HG03457 (cell line): ENCODE data around the gene NCKAP5.

Source experiments
- ATAC-seq: cut with Tn5 transposase; IDR thresholded peaks from one replicate; pipeline ENCODE4 v1.9.1; 2021; ENCODE audit warnings: moderate number of reproducible peaks; ENCODE audit not compliant: unreplicated experiment

NCKAP5 gene

GRCh38 chr2:133409581-133410285 is 158.5 kb downstream of the NCKAP5 start:
- no peak for ATAC-seq

DNA sequence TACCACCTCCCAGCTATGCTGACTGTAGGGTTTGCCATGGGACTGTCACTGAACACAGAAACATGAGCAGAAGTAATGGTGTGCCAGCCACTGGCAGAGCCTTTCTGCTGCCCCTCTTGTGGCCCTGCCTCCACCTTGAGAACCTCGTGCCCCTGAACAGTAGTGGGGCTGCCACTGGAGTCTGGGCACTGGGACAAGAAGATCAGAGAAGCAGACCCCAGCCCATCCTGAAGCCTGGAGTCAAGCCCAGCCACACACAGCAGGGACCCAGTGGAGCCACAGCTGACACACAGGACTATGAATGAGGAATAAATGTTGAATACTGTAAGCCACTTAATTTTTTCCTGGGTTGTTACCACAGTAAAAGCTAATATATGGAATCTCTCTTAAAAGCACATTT is 159.6 kb downstream of the NCKAP5 start:
- no peak for ATAC-seq

- ATAC-seq = no peak
These were observed 160.9 kb downstream of the NCKAP5 start for GRCh38 chr2:133407341-133407740.

GRCh38 chr2:133405252-133405651 is 163.0 kb downstream of the NCKAP5 start:
- no peak for ATAC-seq

- ATAC-seq = no peak
These were observed 167.9 kb downstream of the NCKAP5 start for GRCh38 chr2:133400411-133400810.

GRCh38 chr2:133393895-133394294 is 174.4 kb downstream of the NCKAP5 start:
- no peak for ATAC-seq

DNA sequence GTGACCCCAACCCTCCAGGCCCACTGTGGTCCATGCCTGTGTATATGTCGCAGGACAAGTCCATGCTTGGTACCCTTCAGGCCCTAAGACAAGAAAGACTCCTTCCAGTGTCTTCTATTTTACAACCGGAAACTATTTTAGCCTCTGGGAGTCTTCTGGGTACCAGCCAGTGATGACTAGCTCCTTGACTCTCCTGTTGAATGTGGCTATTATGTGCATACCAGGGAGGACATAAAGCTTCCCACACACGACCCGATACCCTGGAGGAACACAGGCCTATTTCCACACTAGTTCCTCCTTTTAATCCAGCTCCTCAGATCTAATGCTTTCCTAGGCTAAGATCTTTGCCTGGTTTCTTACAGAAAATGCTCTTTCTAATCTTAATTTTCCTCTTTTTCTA is 178.1 kb downstream of the NCKAP5 start:
- no peak for ATAC-seq

- no peak for ATAC-seq
These were observed 178.7 kb downstream of the NCKAP5 start for GRCh38 chr2:133389569-133389968.

- ATAC-seq = no peak
These were observed 185.7 kb downstream of the NCKAP5 start for GRCh38 chr2:133382566-133382965.

GRCh38 chr2:133380991-133381390 is 187.3 kb downstream of the NCKAP5 start:
- ATAC-seq = no peak

- ATAC-seq = no peak
These were observed 189.2 kb downstream of the NCKAP5 start for GRCh38 chr2:133378928-133379549.

GRCh38 chr2:133378386-133378785 is 189.9 kb downstream of the NCKAP5 start:
- no peak for ATAC-seq

DNA sequence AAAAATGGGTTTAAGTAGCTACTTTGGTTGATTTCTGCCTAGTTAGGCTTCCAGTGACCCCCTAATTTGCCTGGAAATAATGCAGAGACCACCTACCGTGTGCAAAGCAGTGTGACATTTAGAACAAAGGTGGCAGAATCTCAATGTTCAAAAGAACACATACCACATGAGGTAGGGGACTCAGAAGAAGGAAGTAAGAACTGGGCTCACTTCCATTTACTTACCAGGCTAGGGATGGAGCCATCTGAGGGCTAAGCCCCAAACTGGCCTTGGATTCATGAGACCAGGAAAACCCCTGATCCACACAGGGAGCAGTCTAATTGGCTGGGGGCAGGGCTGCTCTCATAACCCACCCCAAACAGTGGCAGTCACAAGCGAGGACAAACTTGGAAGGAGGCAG is 190.7 kb downstream of the NCKAP5 start:
- no peak for ATAC-seq

GRCh38 chr2:133377021-133377481 is 191.2 kb downstream of the NCKAP5 start:
- no peak for ATAC-seq

DNA sequence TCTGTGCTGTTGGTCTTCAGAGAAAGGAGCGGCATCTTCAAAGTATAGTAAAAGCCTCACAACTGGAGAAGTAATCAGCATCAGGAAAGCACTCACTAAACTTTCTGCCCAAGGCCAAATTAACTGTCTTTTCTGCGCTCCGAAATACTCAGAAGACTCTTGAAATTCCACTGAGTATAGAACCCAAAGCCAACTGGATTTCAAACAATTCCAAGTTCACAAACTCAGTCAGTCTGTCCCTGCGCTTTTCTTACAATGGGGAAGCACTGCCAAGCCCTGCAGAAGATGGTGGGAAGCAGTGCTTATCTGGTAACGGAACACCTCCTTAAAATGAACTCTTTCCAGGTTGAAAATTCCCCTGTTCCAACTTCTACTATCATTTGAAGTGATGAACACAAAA is 193.5 kb downstream of the NCKAP5 start:
- ATAC-seq = no peak

DNA sequence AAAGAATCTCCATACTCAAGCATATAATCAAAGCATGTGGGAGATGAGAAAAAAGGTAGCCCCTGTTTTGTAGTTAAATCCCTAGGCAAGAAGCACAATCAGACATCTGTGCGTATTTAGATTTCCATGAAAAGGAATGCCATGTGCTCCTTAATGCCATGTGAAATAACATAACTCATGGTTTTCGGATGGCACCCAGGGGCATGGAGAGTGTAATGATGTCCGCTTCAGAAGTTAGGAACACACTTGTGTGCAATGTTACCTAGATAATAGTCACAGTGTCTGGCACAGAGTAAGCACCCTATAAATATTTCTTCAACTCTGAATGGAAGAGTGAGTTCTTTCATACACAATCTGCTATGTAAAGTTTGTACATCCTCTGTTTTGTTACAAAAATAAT is 197.0 kb downstream of the NCKAP5 start:
- ATAC-seq = no peak

DNA sequence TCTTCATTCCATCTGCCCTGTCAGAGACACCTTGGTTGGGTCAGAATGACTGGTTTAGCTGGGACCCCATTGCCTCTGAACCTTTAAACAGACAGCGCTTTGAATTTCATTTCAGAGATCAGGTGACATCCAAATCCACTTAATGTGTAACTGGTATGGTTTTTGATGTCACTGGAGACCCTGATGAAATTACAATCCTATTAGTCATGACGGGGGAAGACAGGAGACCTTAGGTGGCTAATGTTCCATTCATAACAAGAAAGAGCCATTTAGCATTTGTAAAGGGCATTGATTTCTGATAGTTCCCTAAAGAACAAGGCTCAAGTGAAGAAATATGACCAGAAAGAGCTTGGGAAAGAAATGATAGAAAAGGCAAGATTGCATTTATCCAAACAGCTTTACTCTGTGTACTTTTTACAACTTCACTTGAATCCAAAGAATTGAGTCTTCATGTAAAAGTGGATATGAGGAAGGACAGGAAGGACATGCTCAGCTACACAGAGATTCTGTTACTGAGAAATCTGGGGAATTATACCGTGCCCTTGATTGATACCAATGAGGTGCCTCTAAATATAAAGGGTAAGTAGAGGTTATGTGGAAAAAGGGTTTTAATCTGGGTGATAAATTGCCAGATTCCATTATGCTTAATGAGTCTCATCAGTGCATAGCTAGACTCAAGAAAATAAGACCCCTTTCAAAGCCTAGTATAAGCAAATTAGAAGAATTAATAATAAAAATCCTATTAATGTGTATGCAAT is 198.2 kb downstream of the NCKAP5 start:
- ATAC-seq = no peak

GRCh38 chr2:133365117-133365516 is 203.1 kb downstream of the NCKAP5 start:
- no peak for ATAC-seq

DNA sequence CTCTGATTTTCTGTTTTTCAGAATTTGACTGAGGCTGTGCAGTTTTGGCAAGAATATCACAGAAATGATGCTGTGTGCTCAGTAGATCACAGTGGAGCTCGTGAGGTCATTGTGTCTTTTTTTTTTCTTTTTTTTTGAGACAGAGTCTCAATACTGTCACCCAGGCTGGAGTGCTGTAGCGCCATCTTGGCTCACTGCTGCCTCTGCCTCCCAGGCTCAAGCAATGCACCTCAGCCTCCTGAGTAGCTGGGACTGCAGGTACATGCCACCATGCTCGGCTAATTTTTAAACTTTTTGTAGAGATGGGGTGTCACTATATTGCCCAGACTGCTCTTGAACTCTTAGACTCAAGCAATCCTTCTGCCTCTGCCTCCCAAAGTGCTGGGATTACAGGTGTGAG is 203.6 kb downstream of the NCKAP5 start:
- no peak for ATAC-seq

DNA sequence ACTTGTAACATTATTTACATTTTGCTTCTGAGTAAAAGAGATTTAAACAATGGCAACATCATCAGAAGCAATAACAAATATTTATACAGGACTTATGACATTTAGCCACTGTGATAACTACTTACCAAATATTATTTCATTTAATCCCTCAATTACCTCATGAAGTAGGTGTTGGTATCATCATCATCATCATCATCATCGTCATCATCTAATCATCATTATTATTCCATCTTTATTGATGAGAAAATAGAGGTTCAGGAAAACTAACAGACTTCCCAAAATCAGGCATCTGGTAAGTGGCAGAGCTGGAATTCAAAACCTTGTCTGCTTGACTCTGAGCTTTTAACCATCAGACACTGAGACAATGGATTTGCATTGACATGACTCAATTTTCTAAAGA is 204.4 kb downstream of the NCKAP5 start:
- no peak for ATAC-seq

- ATAC-seq = no peak
These were observed 206.2 kb downstream of the NCKAP5 start for GRCh38 chr2:133362061-133362476.

DNA sequence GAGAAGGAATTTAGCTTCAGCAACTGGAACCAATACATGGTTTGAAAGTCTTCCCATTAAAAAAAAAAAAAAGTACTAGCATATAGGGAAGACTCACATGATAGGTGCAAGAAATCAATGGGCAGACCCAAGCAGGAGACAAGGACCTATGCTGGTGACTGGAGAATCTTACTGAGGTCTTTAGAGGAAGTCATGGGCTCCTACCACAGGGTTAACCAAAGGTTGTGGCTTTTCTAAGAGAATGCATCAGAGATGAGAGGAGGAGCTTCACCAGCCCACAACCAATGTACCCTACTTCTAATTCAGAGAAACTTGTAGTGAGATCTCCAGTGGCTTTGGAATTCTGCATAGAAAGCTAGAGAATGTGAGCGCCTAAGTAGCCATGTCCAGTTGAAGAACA is 207.4 kb downstream of the NCKAP5 start:
- peak; percentile 74 for ATAC-seq
